Gastroesophageal sphincter (tissue), 3 donors: ENCODE results near the gene DOK1.

Experiments
- CTCF ChIP-seq, 4 experiments: fragments of 200-600 bp in 2 of 4; fragments of 450-650 bp in 2 of 4; sonication (generic) in 1 of 4; IDR thresholded peaks; one replicate each; pipeline ENCODE4 v1.5.1; 2017 to 2019; ENCODE audit warnings: antibody characterized with exemption in 4 of 4, mild to moderate bottlenecking in 2 of 4, moderate library complexity in 2 of 4
- EP300 ChIP-seq: sonication (generic); formaldehyde crosslinking; IDR thresholded peaks from one replicate; pipeline ENCODE4 v1.6.1; 2017; ENCODE audit warnings: antibody characterized with exemption, mild to moderate bottlenecking

- TF ChIP-seq CTCF (IDR thresholded peaks at IDR 0.05) (no peak), EP300 (no peak)
These were observed 28.5 kb upstream of the DOK1 start, which contains the start of gene DQX1 for GRCh38 chr2:74525717-74526648.
